ENCODE results near the gene KIF6.
"Not testable (repeated sequence)": the region's sequence is repeated elsewhere in the genome, so short reads cannot be mapped to it uniquely, and the experiment has no call there.

KIF6 gene

GRCh38 chr6:39499053-39499452 lies 226.2 kb downstream of the KIF6 start:
- DNase-seq (ENCODE audit: low spot score) = no peak

GRCh38 chr6:39498096-39498495 lies 227.1 kb downstream of the KIF6 start:
- DNase-seq (ENCODE audit: low spot score) = no peak

GRCh38 chr6:39496915-39497314 lies 228.3 kb downstream of the KIF6 start:
- DNase-seq (ENCODE audit: low spot score) = no peak

GRCh38 chr6:39496456-39496855 lies 228.8 kb downstream of the KIF6 start:
- DNase-seq (ENCODE audit: low spot score) = no peak

- no peak for DNase-seq (ENCODE audit: low spot score)
These were observed 229.6 kb downstream of the KIF6 start for GRCh38 chr6:39495640-39496039.

GRCh38 chr6:39494998-39495397 lies 230.2 kb downstream of the KIF6 start:
- no peak for DNase-seq (ENCODE audit: low spot score)

GRCh38 chr6:39493777-39494176 lies 231.4 kb downstream of the KIF6 start:
- DNase-seq (ENCODE audit: low spot score) = no peak

- DNase-seq (ENCODE audit: low spot score) = peak; percentile 97
These were observed 232.0 kb downstream of the KIF6 start for GRCh38 chr6:39493174-39493573.

GRCh38 chr6:39490108-39490507 lies 235.1 kb downstream of the KIF6 start:
- DNase-seq (ENCODE audit: low spot score) = no peak

GRCh38 chr6:39488255-39488879 lies 236.8 kb downstream of the KIF6 start:
- no peak for DNase-seq (ENCODE audit: low spot score)

- DNase-seq (ENCODE audit: low spot score) = no peak
These were observed 240.9 kb downstream of the KIF6 start for GRCh38 chr6:39484276-39484675.

- DNase-seq (ENCODE audit: low spot score) = not testable (repeated sequence)
These were observed 245.4 kb downstream of the KIF6 start for GRCh38 chr6:39479819-39480218.

GRCh38 chr6:39476670-39477069 lies 248.5 kb downstream of the KIF6 start:
- DNase-seq (ENCODE audit: low spot score) = no peak

- no peak for DNase-seq (ENCODE audit: low spot score)
These were observed 249.1 kb downstream of the KIF6 start for GRCh38 chr6:39476151-39476550.

GRCh38 chr6:39471954-39472659 lies 253.1 kb downstream of the KIF6 start:
- no peak for DNase-seq (ENCODE audit: low spot score)

GRCh38 chr6:39470506-39470905 lies 254.7 kb downstream of the KIF6 start:
- DNase-seq (ENCODE audit: low spot score) = no peak

- DNase-seq (ENCODE audit: low spot score) = no peak
These were observed 256.8 kb downstream of the KIF6 start for GRCh38 chr6:39468385-39468784.

GRCh38 chr6:39466631-39467030 lies 258.6 kb downstream of the KIF6 start:
- no peak for DNase-seq (ENCODE audit: low spot score)

- DNase-seq (ENCODE audit: low spot score) = no peak
These were observed 259.7 kb downstream of the KIF6 start for GRCh38 chr6:39465539-39465938.

GRCh38 chr6:39464067-39464466 lies 261.1 kb downstream of the KIF6 start:
- no peak for DNase-seq (ENCODE audit: low spot score)

- DNase-seq (ENCODE audit: low spot score) = peak; percentile 25
These were observed 271.2 kb downstream of the KIF6 start for GRCh38 chr6:39453956-39454524.

GRCh38 chr6:39453241-39453640 lies 272.0 kb downstream of the KIF6 start:
- DNase-seq (ENCODE audit: low spot score) = peak; percentile 78

GRCh38 chr6:39452306-39453145 lies 272.7 kb downstream of the KIF6 start:
- peak; percentile 92 for DNase-seq (ENCODE audit: low spot score)

All from kidney tubule cell (primary cell).